GM21390 (cell line): Measurements from ENCODE around the gene GNPTG.

ENCODE experiments used
- ATAC-seq: cut with Tn5 transposase; IDR thresholded peaks from one replicate; pipeline ENCODE4 v1.9.1; 2021; ENCODE audit not compliant: unreplicated experiment

Gene GNPTG

GRCh38 chr16:1367486-1368174 is 15.9 kb downstream of the GNPTG start:
- no peak for ATAC-seq

GRCh38 chr16:1371054-1371978 is 19.6 kb downstream of the GNPTG start:
- ATAC-seq, result no peak

GRCh38 chr16:1372292-1372950 is 20.7 kb downstream of the GNPTG start:
- ATAC-seq, result no peak

GRCh38 chr16:1374418-1375297 is 22.9 kb downstream of the GNPTG start:
- ATAC-seq, result no peak

GRCh38 chr16:1375298-1375640 is 23.5 kb downstream of the GNPTG start:
- no peak for ATAC-seq

- ATAC-seq, result no peak
These were observed 24.1 kb downstream of the GNPTG start for GRCh38 chr16:1375741-1376410.

GRCh38 chr16:1377406-1378010 is 25.8 kb downstream of the GNPTG start:
- ATAC-seq, result no peak

GRCh38 chr16:1378087-1378803 is 26.5 kb downstream of the GNPTG start:
- ATAC-seq, result no peak

GRCh38 chr16:1378804-1379303 is 27.1 kb downstream of the GNPTG start:
- ATAC-seq, result no peak

GRCh38 chr16:1379304-1380076 is 27.8 kb downstream of the GNPTG start:
- no peak for ATAC-seq

GRCh38 chr16:1380195-1380594 is 28.5 kb downstream of the GNPTG start:
- no peak for ATAC-seq

GRCh38 chr16:1381612-1382406 is 30.1 kb downstream of the GNPTG start:
- no peak for ATAC-seq

- no peak for ATAC-seq
These were observed 31.8 kb downstream of the GNPTG start for GRCh38 chr16:1383556-1383955.

- ATAC-seq, result no peak
These were observed 33.5 kb downstream of the GNPTG start for GRCh38 chr16:1385232-1385631.

- ATAC-seq, result no peak
These were observed 35.6 kb downstream of the GNPTG start for GRCh38 chr16:1387331-1387730.

GRCh38 chr16:1389762-1390161 is 38.0 kb downstream of the GNPTG start:
- no peak for ATAC-seq

GRCh38 chr16:1390239-1390779 is 38.6 kb downstream of the GNPTG start:
- ATAC-seq, result no peak
